ENCODE measurements around the gene PDE7B. TPM values are rescaled to one million over a fixed set of nuclear protein-coding genes. Genes with fewer than 3 reads are reported as not detected.
A peak's percentile ranks its signal among the peaks of the same experiment; 100 is the strongest.
"Not testable (repeated sequence)": the region's sequence is repeated elsewhere in the genome, so short reads cannot be mapped to it uniquely, and the experiment has no call there.

Gene PDE7B
- total and polyA plus RNA-seq, 8 donors: 1.3 to 4.7 (median 3.6) TPM

DNA sequence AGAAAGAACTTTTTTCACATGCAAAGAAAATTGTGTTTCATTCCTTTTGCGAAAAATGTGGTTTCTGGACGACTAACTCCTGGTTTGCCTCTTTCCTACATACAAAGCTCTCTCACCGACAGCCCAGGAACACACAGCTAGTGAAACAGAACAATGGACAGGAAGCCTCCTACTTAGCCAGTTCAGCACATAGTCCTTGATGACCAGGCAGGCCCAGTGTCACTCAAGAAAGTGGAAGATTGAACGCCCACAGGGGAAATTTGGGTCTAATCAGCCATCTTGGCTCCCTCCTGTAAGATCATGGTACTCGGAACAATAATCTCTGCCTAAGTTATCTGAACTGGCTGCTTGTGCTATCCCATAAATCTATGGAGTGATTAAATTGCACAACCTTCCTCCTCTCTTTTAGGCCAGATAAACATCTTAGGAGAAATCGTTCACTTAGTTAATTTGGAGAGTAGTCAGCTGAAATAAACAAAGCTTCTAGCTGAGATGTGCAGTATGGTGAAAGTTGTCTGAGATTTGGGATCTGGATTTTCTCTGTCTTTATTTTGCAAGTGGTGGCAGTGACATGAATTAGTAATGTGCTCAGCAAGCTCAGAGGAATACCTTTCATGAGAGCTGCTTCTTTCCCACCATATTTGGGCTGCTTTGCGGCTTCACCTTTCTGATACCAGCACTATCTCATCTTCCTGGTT lies 251.6 kb downstream of the PDE7B start:
- Histone ChIP-seq H3K27me3 (no peaks in the 10 kb centered on the region), H3K27ac (peak overlapping the region in 1 of 2 donors; percentile 6), H3K4me1 (no peaks in the 10 kb centered on the region), H3K9me3 (no peaks in the 10 kb centered on the region), H3K36me3 (no peaks in the 10 kb centered on the region), H3K4me3 (no peak overlapping the region)
- ATAC-seq: peak; percentile 47
- DNase-seq: peak in 1 of 4 donors; percentile 41
- TF ChIP-seq, protein P1, sequence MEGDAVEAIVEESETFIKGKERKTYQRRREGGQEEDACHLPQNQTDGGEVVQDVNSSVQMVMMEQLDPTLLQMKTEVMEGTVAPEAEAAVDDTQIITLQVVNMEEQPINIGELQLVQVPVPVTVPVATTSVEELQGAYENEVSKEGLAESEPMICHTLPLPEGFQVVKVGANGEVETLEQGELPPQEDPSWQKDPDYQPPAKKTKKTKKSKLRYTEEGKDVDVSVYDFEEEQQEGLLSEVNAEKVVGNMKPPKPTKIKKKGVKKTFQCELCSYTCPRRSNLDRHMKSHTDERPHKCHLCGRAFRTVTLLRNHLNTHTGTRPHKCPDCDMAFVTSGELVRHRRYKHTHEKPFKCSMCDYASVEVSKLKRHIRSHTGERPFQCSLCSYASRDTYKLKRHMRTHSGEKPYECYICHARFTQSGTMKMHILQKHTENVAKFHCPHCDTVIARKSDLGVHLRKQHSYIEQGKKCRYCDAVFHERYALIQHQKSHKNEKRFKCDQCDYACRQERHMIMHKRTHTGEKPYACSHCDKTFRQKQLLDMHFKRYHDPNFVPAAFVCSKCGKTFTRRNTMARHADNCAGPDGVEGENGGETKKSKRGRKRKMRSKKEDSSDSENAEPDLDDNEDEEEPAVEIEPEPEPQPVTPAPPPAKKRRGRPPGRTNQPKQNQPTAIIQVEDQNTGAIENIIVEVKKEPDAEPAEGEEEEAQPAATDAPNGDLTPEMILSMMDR (IDR thresholded peaks at IDR 0.05): no peak
- intact Hi-C loops (cut with DNase I): no loop called here

DNA sequence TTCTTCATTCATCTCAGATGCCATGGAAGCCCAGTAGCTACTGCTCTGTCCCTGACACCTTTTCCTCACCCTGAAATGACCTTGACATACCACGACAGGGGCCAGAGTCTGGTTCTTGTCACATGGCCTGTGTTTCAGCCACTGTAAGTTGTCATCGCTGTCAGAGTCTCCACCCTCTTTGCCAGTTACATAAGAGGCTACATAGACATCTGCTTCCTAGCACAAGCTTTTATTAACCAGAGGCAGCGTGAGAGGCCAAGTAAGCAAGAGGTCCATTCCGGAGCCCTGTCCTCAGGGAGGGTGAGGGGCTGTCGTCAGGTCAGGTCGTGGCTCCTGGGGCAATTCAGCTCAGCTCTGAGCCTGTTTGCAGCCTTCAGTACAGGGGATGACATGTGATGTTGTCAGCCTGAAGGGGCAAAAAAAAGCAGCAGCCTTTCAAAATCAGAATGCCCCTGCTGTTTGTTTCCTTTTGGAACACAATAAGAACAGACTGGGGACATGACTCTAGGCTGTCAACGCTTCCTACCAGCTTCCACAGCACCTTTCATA lies 252.3 kb downstream of the PDE7B start:
- Histone ChIP-seq H3K27ac (peak overlapping the region in 1 of 2 donors; percentile 6), H3K9me3 (no peaks in the 10 kb centered on the region), H3K36me3 (no peaks in the 10 kb centered on the region), H3K27me3 (no peaks in the 10 kb centered on the region), H3K4me3 (no peak overlapping the region), H3K4me1 (no peaks in the 10 kb centered on the region)
- TF ChIP-seq, protein P1 (IDR thresholded peaks at IDR 0.05): no peak
- peak; percentile 66 for ATAC-seq
- peak in 1 of 4 donors; percentile 27 for DNase-seq
- intact Hi-C loops (cut with DNase I): no loop called here

DNA sequence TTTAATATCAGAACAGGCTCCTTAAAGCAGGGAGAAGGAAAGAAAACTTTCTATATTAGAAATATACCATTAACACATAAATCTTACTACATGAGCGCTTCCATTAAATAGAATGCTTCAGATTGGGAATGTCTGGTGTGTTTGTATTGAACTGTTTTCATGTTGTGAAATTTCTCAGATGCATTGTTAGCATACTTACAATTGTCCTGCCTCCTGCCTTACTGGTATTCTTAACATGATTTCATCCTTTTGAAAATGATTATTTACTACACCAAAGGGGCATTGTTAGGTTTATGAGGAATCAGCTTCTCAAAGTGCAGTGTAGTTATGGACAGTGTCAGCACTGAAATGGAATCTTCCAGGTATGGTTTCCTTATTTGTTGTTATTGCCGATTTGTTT lies 253.1 kb downstream of the PDE7B start:
- Histone ChIP-seq H3K4me1 (no peaks in the 10 kb centered on the region), H3K27me3 (no peaks in the 10 kb centered on the region), H3K36me3 (no peaks in the 10 kb centered on the region), H3K4me3 (no peak overlapping the region), H3K27ac (no peak overlapping the region), H3K9me3 (no peaks in the 10 kb centered on the region)
- ATAC-seq: no peak
- intact Hi-C loops (cut with DNase I): no loop called here
- TF ChIP-seq, protein P1 (IDR thresholded peaks at IDR 0.05): no peak
- no peak for DNase-seq

DNA sequence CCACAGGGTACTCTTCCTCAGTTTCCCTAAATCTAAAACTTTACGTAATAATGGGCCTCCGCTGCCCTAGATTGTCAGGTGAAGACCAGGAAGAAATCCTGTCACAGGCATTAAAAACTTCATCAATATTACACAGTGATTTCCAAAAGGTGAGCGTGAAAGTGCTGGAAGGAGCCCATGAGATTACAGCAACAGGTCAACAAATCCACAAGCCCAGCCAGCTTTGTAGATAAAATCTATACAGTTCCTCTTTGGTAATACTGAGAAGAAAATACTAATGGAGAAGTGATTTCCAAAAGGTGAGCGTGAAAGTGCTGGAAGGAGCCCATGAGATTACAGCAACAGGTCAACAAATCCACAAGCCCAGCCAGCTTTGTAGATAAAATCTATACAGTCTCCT lies 254.3 kb downstream of the PDE7B start:
- H3K36me3 ChIP-seq; H3K4me3 ChIP-seq; DNase-seq; H3K27ac ChIP-seq; intact Hi-C loops (cut with DNase I); H3K27me3 ChIP-seq; H3K4me1 ChIP-seq; H3K9me3 ChIP-seq; ATAC-seq: not testable (repeated sequence)

DNA sequence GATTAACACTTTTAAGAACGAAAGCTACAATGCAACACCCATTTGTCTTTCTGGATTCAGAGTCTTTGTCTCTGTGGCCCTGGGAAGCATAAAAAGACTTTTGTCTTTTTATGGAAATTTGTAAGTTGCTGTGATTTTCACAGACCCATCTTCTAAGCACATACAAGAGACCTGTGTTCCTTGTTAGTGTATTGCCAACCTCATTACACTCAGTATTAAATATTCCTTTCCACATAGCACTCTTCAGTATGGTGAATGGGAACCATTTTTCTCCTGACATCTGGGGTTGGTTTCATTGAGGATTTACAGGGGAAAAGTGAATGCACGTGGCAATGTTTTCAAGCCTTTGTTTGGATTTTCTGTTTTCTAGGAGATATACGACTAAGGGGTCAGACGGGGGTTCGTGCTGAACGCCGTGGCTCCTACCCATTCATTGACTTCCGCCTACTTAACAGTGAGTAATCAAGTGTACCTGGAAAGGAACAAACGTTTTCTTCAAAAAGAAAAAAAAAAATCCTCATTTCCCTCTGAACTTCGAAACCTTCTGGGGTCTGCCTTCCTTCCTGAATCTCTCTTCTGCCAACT lies 257.0 kb downstream of the PDE7B start:
- H3K27me3 ChIP-seq: no peaks in the 10 kb centered on the region
- intact Hi-C loops (cut with DNase I): no loop called here
- TF ChIP-seq, protein P1 (IDR thresholded peaks at IDR 0.05): no peak
- DNase-seq (no peak), ATAC-seq (no peak)
- no peak overlapping the region for H3K27ac ChIP-seq
- H3K4me3 ChIP-seq: no peak overlapping the region
- no peaks in the 10 kb centered on the region for H3K36me3 ChIP-seq
- H3K4me1 ChIP-seq: peaks cover 0 to under 1% of the 10 kb centered on the region in 2 donors
- no peaks in the 10 kb centered on the region for H3K9me3 ChIP-seq
